ENCODE measurements around the gene MAGEA10.

DNA sequence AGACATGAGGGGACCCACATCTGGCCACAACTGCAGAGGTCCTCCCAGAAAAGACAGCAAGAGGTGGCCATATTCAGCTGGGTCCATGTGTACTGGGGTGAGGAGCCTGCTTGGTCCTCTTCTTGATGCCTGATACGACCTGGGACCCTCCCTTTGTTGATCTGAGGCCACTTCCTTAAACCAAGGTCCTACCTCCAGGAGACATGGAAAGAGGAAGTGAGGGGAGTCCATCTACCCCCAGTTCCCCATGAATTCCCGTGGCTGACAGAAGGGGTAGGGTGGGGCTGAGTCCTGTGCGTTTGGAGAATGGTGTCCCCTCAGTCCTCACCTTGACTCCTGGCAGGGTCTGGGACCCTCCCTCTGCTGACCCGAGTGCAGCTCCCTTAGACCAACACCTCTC lies 2.1 kb downstream of the MAGEA10 start:
- TF ChIP-seq CTCF (IDR thresholded peaks at IDR 0.05; ENCODE audit: poor library complexity) (no peak), EZH2 (IDR thresholded peaks at IDR 0.05; ENCODE audit: borderline replicate concordance) (no peak), EZH2phosphoT487 (IDR thresholded peaks at IDR 0.05; ENCODE audit: low read depth, severe bottlenecking, unreplicated experiment) (no peak)
